PC-9 (cell line): ENCODE results near the gene BAD. TPM values are rescaled to one million over a fixed set of nuclear protein-coding genes. Genes with fewer than 3 reads are reported as not detected.

ENCODE experiments used
- BruUV-seq: library from RNA; stranded (reverse); fragments of 400-500 nt; replicated peaks from 2 replicates; lab custom pipeline; 2021; lab: Mats Ljungman, UMichigan
- CTCF ChIA-PET: fragments of 300-600 bp; sonication (Branson Sonifier 250); formaldehyde crosslinking; loops from one replicate; lab custom pipeline; 2022; ENCODE audit warnings: antibody characterized with exemption; lab: Charles Lee
- POLR2A ChIA-PET: fragments of 300-600 bp; sonication (Branson Sonifier 250); formaldehyde crosslinking; loops from one replicate; lab custom pipeline; 2022; ENCODE audit warnings: antibody characterized with exemption; ENCODE audit not compliant: unreplicated experiment; lab: Charles Lee
- DNase-seq, 2 experiments: peaks; one replicate each; pipeline versions ENCODE4 v3.0.0 to v3.0.0-alpha.2; 2015 to 2022; ENCODE audit warnings: mixed read lengths in 1 of 2
- H2AFZ ChIP-seq: fragments of 200-600 bp; sonication (generic); 2 replicates; pipeline ENCODE4 v1.8.1; 2017; ENCODE audit warnings: antibody characterized with exemption
- H3F3A ChIP-seq: fragments of 200-600 bp; sonication (generic); 2 replicates; pipeline ENCODE4 v1.8.1; 2017; ENCODE audit warnings: antibody characterized with exemption, mild to moderate bottlenecking, low read depth; ENCODE audit not compliant: insufficient read depth
- H3K27ac ChIP-seq: fragments of 200-600 bp; sonication (generic); 2 replicates; pipeline ENCODE4 v1.6.1; 2016; ENCODE audit warnings: mixed run types
- H3K27me3 ChIP-seq: fragments of 200-600 bp; sonication (generic); 2 replicates; pipeline ENCODE4 v1.6.1; 2016; ENCODE audit warnings: low read depth, mixed run types; ENCODE audit not compliant: insufficient read depth
- H3K36me3 ChIP-seq: fragments of 200-600 bp; sonication (generic); 2 replicates; pipeline ENCODE4 v1.6.1; 2016; ENCODE audit warnings: low read depth, mixed run types
- H3K4me1 ChIP-seq: fragments of 200-600 bp; sonication (generic); replicated peaks from 2 replicates; pipeline ENCODE4 v1.6.1; 2016; ENCODE audit warnings: mixed run types; ENCODE audit not compliant: insufficient read depth
- H3K4me2 ChIP-seq: fragments of 200-600 bp; sonication (generic); 2 replicates; pipeline ENCODE4 v1.6.1; 2017; ENCODE audit warnings: mixed run types
- H3K4me3 ChIP-seq: fragments of 200-600 bp; sonication (generic); 2 replicates; pipeline ENCODE4 v1.6.1; 2016; ENCODE audit warnings: mixed run types
- H3K79me2 ChIP-seq: fragments of 200-600 bp; sonication (generic); 2 replicates; pipeline ENCODE4 v1.6.1; 2017; ENCODE audit warnings: low read depth, mixed run types
- H3K9me2 ChIP-seq: fragments of 200-600 bp; sonication (generic); 2 replicates; pipeline ENCODE4 v1.8.1; 2017; ENCODE audit warnings: mild to moderate bottlenecking; ENCODE audit not compliant: insufficient read depth
- H3K9me3 ChIP-seq: fragments of 200-600 bp; sonication (generic); 2 replicates; pipeline ENCODE4 v1.8.1; 2016; ENCODE audit warnings: low read depth; ENCODE audit not compliant: insufficient read depth
- H4K20me1 ChIP-seq: fragments of 200-600 bp; sonication (generic); 2 replicates; pipeline ENCODE4 v1.8.1; 2017; ENCODE audit not compliant: insufficient read depth
- CTCF ChIP-seq: fragments of 200-600 bp; sonication (generic); conservative IDR thresholded peaks from 2 replicates; pipeline ENCODE4 v1.6.1; 2017; ENCODE audit warnings: mixed run types, antibody characterized with exemption, mild to moderate bottlenecking, moderate library complexity
- EZH2 ChIP-seq: fragments of 200-600 bp; sonication (generic); IDR thresholded peaks from 2 replicates; pipeline ENCODE4 v1.8.0; 2017; ENCODE audit warnings: antibody characterized with exemption, low read depth
- intact Hi-C: fragments of 100-400 bp; cut with micrococcal nuclease; formaldehyde crosslinking; loops from one replicate; pipeline ENCODE4 v1.10.0; 2022; ENCODE audit not compliant: unreplicated experiment
- total RNA-seq: library from RNA; stranded (reverse); gene quantifications from 2 replicates; pipeline ENCODE4 v1.2.3, GENCODE V29; 2021

BAD gene
- total RNA-seq, 1 experiment from 2014 or later = 94.3 TPM

- intact Hi-C loops = loop anchor here (1.0 to 10.0 kb wide), 4 partner anchors 25 to 472 kb away; partner anchors contain the start of genes COX8A and MARK2
- ChIA-PET POLR2A (interaction anchor here (0.6 kb wide), 2 partner anchors 20 to 22 kb away, joined by 3 to 12 read pairs; no protein-coding TSS in a partner anchor), CTCF (interaction anchor here (0.6 kb wide), 1 partner anchor 95 kb away, joined by 3 read pairs; no protein-coding TSS in a partner anchor)
These were observed 22.6 kb upstream of the BAD start for GRCh38 chr11:64306876-64307622.

GRCh38 chr11:64306563-64306875 lies 22.1 kb upstream of the BAD start:
- Histone ChIP-seq H2AFZ (peak overlapping the region; percentile 64), H3K4me1 (peaks cover 24% of the 10 kb centered on the region), H4K20me1 (peaks cover 4% of the 10 kb centered on the region), H3K27ac (peak overlapping the region; percentile 67), H3K79me2 (peaks cover 39% of the 10 kb centered on the region), H3K4me3 (peak overlapping the region; percentile 77), H3K4me2 (peak overlapping the region; percentile 94), H3K27me3 (no peaks in the 10 kb centered on the region), H3K9me3 (no peaks in the 10 kb centered on the region), H3K36me3 (0 out of 2 replicates have a peak, but pooled peaks cover 8% of the 10 kb centered on the region), H3K9me2 (no peaks in the 10 kb centered on the region), H3F3A (peaks cover 23% of the 10 kb centered on the region; the same call in 1 of the 2 replicates)
- POLR2A ChIA-PET = interaction anchor here (0.6 kb wide), 1 partner anchor 21 kb away, joined by 3 read pairs; no protein-coding TSS in a partner anchor
- TSS peak; percentile 51 for BruUV-seq
- intact Hi-C loops = loop anchor here (1.0 to 10.0 kb wide), 4 partner anchors 26 to 472 kb away; partner anchors contain the start of genes COX8A and MARK2
- TF ChIP-seq CTCF = no peak
- TF ChIP-seq EZH2 = no peak
- DNase-seq = no peak
- CTCF ChIA-PET = interaction anchor here (0.6 kb wide), 1 partner anchor 96 kb away, joined by 3 read pairs; no protein-coding TSS in a partner anchor

More at GRCh38 chr11:64306876-64307622, 22.6 kb upstream of the BAD start:
- DNase-seq = peak in 1 of 2 experiments; percentile 39
- Histone ChIP-seq H3K9me2 (no peaks in the 10 kb centered on the region), H3K36me3 (0 out of 2 replicates have a peak, but pooled peaks cover 8% of the 10 kb centered on the region), H3K79me2 (peaks cover 39% of the 10 kb centered on the region), H3F3A (peaks cover 20% of the 10 kb centered on the region; the same call in 1 of the 2 replicates), H3K9me3 (no peaks in the 10 kb centered on the region), H2AFZ (no peak overlapping the region; the same call in 1 of the 2 replicates), H3K4me3 (peak overlapping the region; percentile 77), H3K4me1 (peaks cover 24% of the 10 kb centered on the region), H4K20me1 (peaks cover 4% of the 10 kb centered on the region), H3K27ac (peak overlapping the region; percentile 67), H3K4me2 (peak overlapping the region; percentile 94), H3K27me3 (no peaks in the 10 kb centered on the region)
- BruUV-seq = no TSS peak
- TF ChIP-seq CTCF = no peak
- no peak for TF ChIP-seq EZH2
